ENCODE results near the gene NAPG. TPM values are rescaled to one million over a fixed set of nuclear protein-coding genes. Genes with fewer than 3 reads are reported as not detected.

The NAPG gene
- polyA plus RNA-seq, 2 of the 4 experiments (the other 2 are of a cell fraction) = 11.6 to 22.1 TPM

- FAIRE-seq = no peak
- Histone ChIP-seq H3K4me2 (peak overlapping the region; percentile 74), H3K9me3 (no peaks in the 10 kb centered on the region), H3K4me3 (peak overlapping the region; percentile 97), H3K4me1 (peaks cover 12% of the 10 kb centered on the region; the same call in 2 of the 3 replicates), H3K27ac (peak overlapping the region; percentile 93 to 98)
- POLR2A ChIA-PET = no interaction called here
- DNase-seq (ENCODE audit: low read depth in 1 of 2, low spot score in 1 of 2) = no peak
- no peak for TF ChIP-seq KDM5A (IDR thresholded peaks at IDR 0.05)
- TF ChIP-seq, protein P1, sequence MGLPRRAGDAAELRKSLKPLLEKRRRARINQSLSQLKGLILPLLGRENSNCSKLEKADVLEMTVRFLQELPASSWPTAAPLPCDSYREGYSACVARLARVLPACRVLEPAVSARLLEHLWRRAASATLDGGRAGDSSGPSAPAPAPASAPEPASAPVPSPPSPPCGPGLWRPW (IDR thresholded peaks at IDR 0.05) = no peak
- TF ChIP-seq HDAC2 (IDR thresholded peaks at IDR 0.05) = no peak
- no peak for TF ChIP-seq ATOH8 (CRISPR knock-in tag; IDR thresholded peaks at IDR 0.05; ENCODE audit: low read depth)
- TF ChIP-seq ZC3H11A (IDR thresholded peaks at IDR 0.05) = no peak
- TF ChIP-seq BHLHE40 (IDR thresholded peaks at IDR 0.05; ENCODE audit: low read depth, low read length) = no peak
- no peak for TF ChIP-seq ZFP36 (IDR thresholded peaks at IDR 0.05; ENCODE audit: borderline replicate concordance, partially characterized antibody)
- TF ChIP-seq, protein P2, sequence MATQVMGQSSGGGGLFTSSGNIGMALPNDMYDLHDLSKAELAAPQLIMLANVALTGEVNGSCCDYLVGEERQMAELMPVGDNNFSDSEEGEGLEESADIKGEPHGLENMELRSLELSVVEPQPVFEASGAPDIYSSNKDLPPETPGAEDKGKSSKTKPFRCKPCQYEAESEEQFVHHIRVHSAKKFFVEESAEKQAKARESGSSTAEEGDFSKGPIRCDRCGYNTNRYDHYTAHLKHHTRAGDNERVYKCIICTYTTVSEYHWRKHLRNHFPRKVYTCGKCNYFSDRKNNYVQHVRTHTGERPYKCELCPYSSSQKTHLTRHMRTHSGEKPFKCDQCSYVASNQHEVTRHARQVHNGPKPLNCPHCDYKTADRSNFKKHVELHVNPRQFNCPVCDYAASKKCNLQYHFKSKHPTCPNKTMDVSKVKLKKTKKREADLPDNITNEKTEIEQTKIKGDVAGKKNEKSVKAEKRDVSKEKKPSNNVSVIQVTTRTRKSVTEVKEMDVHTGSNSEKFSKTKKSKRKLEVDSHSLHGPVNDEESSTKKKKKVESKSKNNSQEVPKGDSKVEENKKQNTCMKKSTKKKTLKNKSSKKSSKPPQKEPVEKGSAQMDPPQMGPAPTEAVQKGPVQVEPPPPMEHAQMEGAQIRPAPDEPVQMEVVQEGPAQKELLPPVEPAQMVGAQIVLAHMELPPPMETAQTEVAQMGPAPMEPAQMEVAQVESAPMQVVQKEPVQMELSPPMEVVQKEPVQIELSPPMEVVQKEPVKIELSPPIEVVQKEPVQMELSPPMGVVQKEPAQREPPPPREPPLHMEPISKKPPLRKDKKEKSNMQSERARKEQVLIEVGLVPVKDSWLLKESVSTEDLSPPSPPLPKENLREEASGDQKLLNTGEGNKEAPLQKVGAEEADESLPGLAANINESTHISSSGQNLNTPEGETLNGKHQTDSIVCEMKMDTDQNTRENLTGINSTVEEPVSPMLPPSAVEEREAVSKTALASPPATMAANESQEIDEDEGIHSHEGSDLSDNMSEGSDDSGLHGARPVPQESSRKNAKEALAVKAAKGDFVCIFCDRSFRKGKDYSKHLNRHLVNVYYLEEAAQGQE (IDR thresholded peaks at IDR 0.05) = no peak
- TF ChIP-seq RCOR1 (IDR thresholded peaks at IDR 0.05; ENCODE audit: low read depth, low read length) = no peak
- TF ChIP-seq ZNF302 (CRISPR knock-in tag; IDR thresholded peaks at IDR 0.05) = no peak
- TF ChIP-seq RARB (CRISPR knock-in tag; IDR thresholded peaks at IDR 0.05) = no peak
- no peak for TF ChIP-seq HOXB5 (CRISPR knock-in tag; IDR thresholded peaks at IDR 0.05)
- TF ChIP-seq FOSL2 (IDR thresholded peaks at IDR 0.05) = no peak
- no peak for TF ChIP-seq FOSL2 (CRISPR knock-in tag; IDR thresholded peaks at IDR 0.05)
- no peak for TF ChIP-seq POLR2A (IDR thresholded peaks at IDR 0.05; ENCODE audit: low read length)
- TF ChIP-seq HEYL (CRISPR knock-in tag; IDR thresholded peaks at IDR 0.05) = no peak
- no peak for TF ChIP-seq CHD2 (IDR thresholded peaks at IDR 0.05; ENCODE audit: low read length, partially characterized antibody)
- no peak for TF ChIP-seq EHMT2 (IDR thresholded peaks at IDR 0.05; ENCODE audit: low read depth)
- no peak for TF ChIP-seq JUN (IDR thresholded peaks at IDR 0.05)
- no peak for TF ChIP-seq CEBPB (IDR thresholded peaks at IDR 0.05)
- no peak for TF ChIP-seq KDM1A (IDR thresholded peaks at IDR 0.05; ENCODE audit: low read depth)
- CTCF ChIA-PET = interaction anchor here (0.7 kb wide), 1 partner anchor 214 kb away, joined by 3 read pairs; no protein-coding TSS in a partner anchor
- peak; percentile 21 to 26; a peak in 3 of 6 replicates for ATAC-seq
- 34% methylated on average over 11 of the region's 11 CpGs for WGBS (ENCODE audit: missing lambda C conversion rate)
Observed at GRCh38 chr18:10526561-10526949, 728 bp downstream of the NAPG start.

GRCh38 chr18:10528439-10528838 lies 2.6 kb downstream of the NAPG start:
- no peak overlapping the region for H3K27ac ChIP-seq
- no peak overlapping the region for H3K4me3 ChIP-seq
- FAIRE-seq = no peak
- DNase-seq (ENCODE audit: low read depth in 1 of 2, low spot score in 1 of 2) = no peak
- 83% methylated on average over 3 of the region's 3 CpGs for WGBS (ENCODE audit: missing lambda C conversion rate)
- no peak for ATAC-seq
- H3K9me3 ChIP-seq = no peaks in the 10 kb centered on the region
- no peak overlapping the region for H3K4me2 ChIP-seq
- peaks cover 12% of the 10 kb centered on the region; the same call in 2 of the 3 replicates for H3K4me1 ChIP-seq
- POLR2A ChIA-PET = no interaction called here
- CTCF ChIA-PET = interaction anchor here (1.7 kb wide), 1 partner anchor 32 kb away, joined by 4 read pairs; no protein-coding TSS in a partner anchor
- no peak for TF ChIP-seq MYC (IDR thresholded peaks at IDR 0.05; ENCODE audit: borderline replicate concordance, low read length)
- no peak for TF ChIP-seq JUN (IDR thresholded peaks at IDR 0.05)
- TF ChIP-seq, protein P3, sequence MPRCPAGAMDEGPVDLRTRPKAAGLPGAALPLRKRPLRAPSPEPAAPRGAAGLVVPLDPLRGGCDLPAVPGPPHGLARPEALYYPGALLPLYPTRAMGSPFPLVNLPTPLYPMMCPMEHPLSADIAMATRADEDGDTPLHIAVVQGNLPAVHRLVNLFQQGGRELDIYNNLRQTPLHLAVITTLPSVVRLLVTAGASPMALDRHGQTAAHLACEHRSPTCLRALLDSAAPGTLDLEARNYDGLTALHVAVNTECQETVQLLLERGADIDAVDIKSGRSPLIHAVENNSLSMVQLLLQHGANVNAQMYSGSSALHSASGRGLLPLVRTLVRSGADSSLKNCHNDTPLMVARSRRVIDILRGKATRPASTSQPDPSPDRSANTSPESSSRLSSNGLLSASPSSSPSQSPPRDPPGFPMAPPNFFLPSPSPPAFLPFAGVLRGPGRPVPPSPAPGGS (IDR thresholded peaks at IDR 0.05) = no peak
- TF ChIP-seq CEBPB (IDR thresholded peaks at IDR 0.05) = no peak

All from A549 (cell line).